SU-DHL-6 (cell line): ENCODE measurements around the gene RAD51B.

Source experiments
- H2AFZ ChIP-seq: fragments of 200-600 bp; sonication (generic); 2 replicates; pipeline ENCODE4 v1.6.1; 2014; ENCODE audit warnings: low read depth, mild to moderate bottlenecking, moderate library complexity, mixed read lengths, antibody characterized with exemption, low read length; ENCODE audit not compliant: severe bottlenecking
- H3F3A ChIP-seq: fragments of 200-600 bp; shearing (Covaris generic); 2 replicates; pipeline ENCODE4 v1.6.0; 2016; ENCODE audit warnings: antibody characterized with exemption, mild to moderate bottlenecking; ENCODE audit not compliant: insufficient read depth
- H3K27ac ChIP-seq: fragments of 200-600 bp; sonication (generic); 2 replicates; pipeline ENCODE4 v1.5.1; 2016; ENCODE audit warnings: low read depth, mild to moderate bottlenecking, low read length, moderate library complexity, mixed read lengths
- H3K27me3 ChIP-seq: fragments of 200-600 bp; sonication (generic), shearing (Covaris generic); 2 replicates; pipeline ENCODE4 v1.6.0; 2014; ENCODE audit warnings: mild to moderate bottlenecking, low read length
- H3K36me3 ChIP-seq: fragments of 200-600 bp; sonication (generic); 2 replicates; pipeline ENCODE4 v1.6.1; 2014; ENCODE audit warnings: mild to moderate bottlenecking, low read length, mixed read lengths
- H3K4me2 ChIP-seq: fragments of 300-600, 200-600 bp; shearing (Covaris generic), sonication (generic); 2 replicates; pipeline ENCODE4 v1.6.0; 2014; ENCODE audit warnings: low read length, low read depth, mild to moderate bottlenecking; ENCODE audit not compliant: poor library complexity, severe bottlenecking
- H3K4me3 ChIP-seq: fragments of 200-600 bp; sonication (generic); 2 replicates; pipeline ENCODE4 v1.5.1; 2014; ENCODE audit warnings: antibody characterized with exemption, low read length, mild to moderate bottlenecking, mixed read lengths; ENCODE audit not compliant: insufficient read depth, poor library complexity, severe bottlenecking
- H3K79me2 ChIP-seq: fragments of 200-600 bp; sonication (generic); 2 replicates; pipeline ENCODE4 v1.6.1; 2014; ENCODE audit warnings: mild to moderate bottlenecking, low read length, moderate library complexity; ENCODE audit not compliant: insufficient read depth
- H3K9ac ChIP-seq: fragments of 200-600 bp; sonication (generic); 2 replicates; pipeline ENCODE4 v1.7.0; 2014; ENCODE audit warnings: mild to moderate bottlenecking, low read length
- H3K9me2 ChIP-seq: fragments of 200-600 bp; sonication (generic); replicated peaks from 2 replicates; pipeline ENCODE4 v1.6.1; 2014; ENCODE audit warnings: low read length; ENCODE audit not compliant: insufficient read depth
- H3K9me3 ChIP-seq: fragments of 200-600 bp; sonication (generic); 2 replicates; pipeline ENCODE4 v1.6.1; 2014; ENCODE audit warnings: low read length, mixed read lengths; ENCODE audit not compliant: insufficient read depth
- H4K20me1 ChIP-seq: fragments of 200-600 bp; sonication (generic); 2 replicates; pipeline ENCODE4 v1.6.1; 2014; ENCODE audit warnings: low read depth, mild to moderate bottlenecking, antibody characterized with exemption, low read length, moderate library complexity, mixed read lengths
- EZH2phosphoT487 ChIP-seq: fragments of 200-600 bp; sonication (generic), shearing (Covaris generic); conservative IDR thresholded peaks from 2 replicates; pipeline ENCODE4 v1.6.1; 2018; ENCODE audit warnings: mild to moderate bottlenecking, antibody characterized with exemption, low read length, moderate library complexity, mixed read lengths
- TF ChIP-seq, protein P1 (sequence below): fragments of 200-600 bp; sonication (generic); IDR thresholded peaks from one replicate; pipeline ENCODE4 v1.5.1; 2017; ENCODE audit warnings: antibody characterized with exemption, mild to moderate bottlenecking, low read length, moderate library complexity; ENCODE audit not compliant: insufficient read depth, poor library complexity, severe bottlenecking

The RAD51B gene

DNA sequence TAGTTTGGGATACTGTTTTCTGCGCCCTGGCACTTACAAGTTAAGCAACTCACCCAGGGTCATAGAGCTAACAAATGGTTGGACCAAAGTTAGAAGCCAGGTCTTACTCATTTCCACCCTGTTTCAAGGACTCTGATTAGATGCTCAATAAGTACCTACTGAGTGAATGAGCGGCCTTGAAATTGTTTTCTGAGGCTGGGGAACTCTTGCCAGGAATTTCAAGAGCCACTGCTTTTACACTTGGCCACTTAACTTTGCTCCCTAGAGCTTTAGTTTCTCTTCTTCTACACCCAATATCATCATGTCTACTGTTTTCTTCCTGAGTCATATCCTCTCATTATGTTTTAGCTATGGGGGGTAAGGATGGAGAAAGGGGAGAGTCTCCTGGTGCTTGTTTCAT lies 541.7 kb downstream of the RAD51B start:
- no peak overlapping the region for H2AFZ ChIP-seq
- H3K27ac ChIP-seq = no peak overlapping the region
- peaks cover 6% of the 10 kb centered on the region; the same call in 1 of the 2 replicates for H3F3A ChIP-seq
- H3K36me3 ChIP-seq = no peaks in the 10 kb centered on the region
- no peaks in the 10 kb centered on the region for H3K9me3 ChIP-seq
- H3K4me2 ChIP-seq = no peak overlapping the region
- TF ChIP-seq, protein P1, sequence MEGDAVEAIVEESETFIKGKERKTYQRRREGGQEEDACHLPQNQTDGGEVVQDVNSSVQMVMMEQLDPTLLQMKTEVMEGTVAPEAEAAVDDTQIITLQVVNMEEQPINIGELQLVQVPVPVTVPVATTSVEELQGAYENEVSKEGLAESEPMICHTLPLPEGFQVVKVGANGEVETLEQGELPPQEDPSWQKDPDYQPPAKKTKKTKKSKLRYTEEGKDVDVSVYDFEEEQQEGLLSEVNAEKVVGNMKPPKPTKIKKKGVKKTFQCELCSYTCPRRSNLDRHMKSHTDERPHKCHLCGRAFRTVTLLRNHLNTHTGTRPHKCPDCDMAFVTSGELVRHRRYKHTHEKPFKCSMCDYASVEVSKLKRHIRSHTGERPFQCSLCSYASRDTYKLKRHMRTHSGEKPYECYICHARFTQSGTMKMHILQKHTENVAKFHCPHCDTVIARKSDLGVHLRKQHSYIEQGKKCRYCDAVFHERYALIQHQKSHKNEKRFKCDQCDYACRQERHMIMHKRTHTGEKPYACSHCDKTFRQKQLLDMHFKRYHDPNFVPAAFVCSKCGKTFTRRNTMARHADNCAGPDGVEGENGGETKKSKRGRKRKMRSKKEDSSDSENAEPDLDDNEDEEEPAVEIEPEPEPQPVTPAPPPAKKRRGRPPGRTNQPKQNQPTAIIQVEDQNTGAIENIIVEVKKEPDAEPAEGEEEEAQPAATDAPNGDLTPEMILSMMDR = no peak
- TF ChIP-seq EZH2phosphoT487 = no peak
- H3K9me2 ChIP-seq = no peaks in the 10 kb centered on the region
- H3K79me2 ChIP-seq = no peaks in the 10 kb centered on the region
- H3K9ac ChIP-seq = no peak overlapping the region
- H4K20me1 ChIP-seq = no peaks in the 10 kb centered on the region
- no peaks in the 10 kb centered on the region for H3K27me3 ChIP-seq
- no peak overlapping the region for H3K4me3 ChIP-seq

DNA sequence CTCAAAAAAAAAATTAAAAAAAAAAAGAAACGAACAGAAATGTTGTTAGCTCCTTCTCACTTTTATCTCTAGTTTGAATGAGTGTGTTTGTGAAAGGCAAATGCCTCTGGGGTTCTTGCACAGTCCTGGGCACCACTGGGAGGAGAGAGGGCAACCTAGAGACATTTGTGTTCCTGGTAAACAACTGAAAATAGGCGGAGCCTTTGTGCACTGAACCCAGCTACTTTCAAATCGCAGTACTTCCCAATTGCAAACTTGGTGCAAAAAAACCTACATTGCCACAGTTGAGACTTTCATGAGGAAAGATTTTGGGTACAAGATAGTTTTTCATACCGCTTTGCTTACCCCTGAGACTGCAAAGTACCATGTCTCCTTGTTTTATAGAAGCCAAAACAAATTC lies 543.3 kb downstream of the RAD51B start:
- Histone ChIP-seq H3K9me2 (no peaks in the 10 kb centered on the region), H2AFZ (no peak overlapping the region), H3K36me3 (no peaks in the 10 kb centered on the region), H3F3A (peaks cover 7% of the 10 kb centered on the region; the same call in 1 of the 2 replicates), H3K27me3 (no peaks in the 10 kb centered on the region), H3K9me3 (no peaks in the 10 kb centered on the region), H3K27ac (0 out of 2 replicates have a peak overlapping the region, but pooled peaks have one; percentile 13), H3K9ac (no peak overlapping the region), H3K4me3 (no peak overlapping the region), H4K20me1 (no peaks in the 10 kb centered on the region), H3K4me2 (peak overlapping the region; percentile 9), H3K79me2 (no peaks in the 10 kb centered on the region)
- TF ChIP-seq, protein P1 = no peak

GRCh38 chr14:68363466-68363842 lies 543.9 kb downstream of the RAD51B start:
- Histone ChIP-seq H2AFZ (no peak overlapping the region), H3K4me2 (no peak overlapping the region), H3K36me3 (no peaks in the 10 kb centered on the region), H3K9me3 (no peaks in the 10 kb centered on the region), H3F3A (peaks cover 13% of the 10 kb centered on the region; the same call in 1 of the 2 replicates), H3K4me3 (no peak overlapping the region), H3K27ac (no peak overlapping the region), H4K20me1 (no peaks in the 10 kb centered on the region), H3K27me3 (no peaks in the 10 kb centered on the region), H3K79me2 (no peaks in the 10 kb centered on the region), H3K9ac (no peak overlapping the region), H3K9me2 (no peaks in the 10 kb centered on the region)
- TF ChIP-seq, protein P1 = no peak
- TF ChIP-seq EZH2phosphoT487 = no peak
